Liver (tissue), 3 donors: ENCODE data around the gene MIF4GD.

Source experiments
- CTCF ChIP-seq: fragments of 150-350 bp; IDR thresholded peaks from 2 replicates; pipeline ENCODE4 v1.5.1; 2017; ENCODE audit warnings: improper control_type of control experiment, low read depth, low read length; ENCODE audit not compliant: missing input control
- EGR1 ChIP-seq, 2 donors: IDR thresholded peaks; 2 replicates each; pipeline ENCODE4 v1.6.1; 2016 to 2018; ENCODE audit warnings: antibody characterized with exemption in 2 of 2, low read depth in 2 of 2
- GABPA ChIP-seq, 2 donors: IDR thresholded peaks in 1 of 2; conservative IDR thresholded peaks in 1 of 2; 2 replicates each; pipeline ENCODE4 v1.6.1; 2016; ENCODE audit warnings: antibody characterized with exemption in 2 of 2, mild to moderate bottlenecking in 1 of 2, moderate library complexity in 1 of 2
- HNF4G ChIP-seq: IDR thresholded peaks from 2 replicates; pipeline ENCODE4 v1.6.1; 2016; ENCODE audit warnings: antibody characterized with exemption
- JUND ChIP-seq, 2 donors: IDR thresholded peaks; 2 replicates each; pipeline ENCODE4 v1.6.1; 2016; ENCODE audit warnings: antibody characterized with exemption in 2 of 2
- REST ChIP-seq: IDR thresholded peaks from 2 replicates; pipeline ENCODE4 v1.6.1; 2016; ENCODE audit warnings: antibody characterized with exemption, mild to moderate bottlenecking
- RXRA ChIP-seq, 2 donors: IDR thresholded peaks; 2 replicates each; pipeline ENCODE4 v1.6.1; 2017 to 2018; ENCODE audit warnings: antibody characterized with exemption in 2 of 2, mild to moderate bottlenecking in 1 of 2
- SP1 ChIP-seq: IDR thresholded peaks from 2 replicates; pipeline ENCODE4 v1.6.1; 2018; ENCODE audit warnings: antibody characterized with exemption, mild to moderate bottlenecking
- TAF1 ChIP-seq: conservative IDR thresholded peaks from 2 replicates; pipeline ENCODE4 v1.6.1; 2016; ENCODE audit warnings: antibody characterized with exemption, mild to moderate bottlenecking
- TF ChIP-seq, protein P1 (sequence below): IDR thresholded peaks from 2 replicates; pipeline ENCODE4 v1.6.1; 2016; ENCODE audit warnings: antibody characterized with exemption
- donor health status: healthy.
- donor health status: healthy.

- TF ChIP-seq CTCF: no peak
- no peak for TF ChIP-seq HNF4G
- TF ChIP-seq JUND (IDR thresholded peaks at IDR 0.05): no peak
- no peak for TF ChIP-seq RXRA (IDR thresholded peaks at IDR 0.05)
- no peak for TF ChIP-seq TAF1
- no peak for TF ChIP-seq REST
- TF ChIP-seq EGR1 (IDR thresholded peaks at IDR 0.05; ENCODE audit: low read depth in 2 of 2): no peak
- no peak for TF ChIP-seq GABPA (IDR thresholded peaks at IDR 0.05 in 1 of 2, conservative IDR thresholded peaks at IDR 0.05 in 1 of 2)
- TF ChIP-seq SP1: no peak
- TF ChIP-seq, protein P1, sequence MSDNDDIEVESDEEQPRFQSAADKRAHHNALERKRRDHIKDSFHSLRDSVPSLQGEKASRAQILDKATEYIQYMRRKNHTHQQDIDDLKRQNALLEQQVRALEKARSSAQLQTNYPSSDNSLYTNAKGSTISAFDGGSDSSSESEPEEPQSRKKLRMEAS: no peak
Measured at GRCh38 chr17:75277664-75278071, 6.6 kb upstream of the MIF4GD start.
